GM12878 (cell line): ENCODE measurements around the gene WRAP73.

Experiments
- CTCF ChIP-seq, 3 experiments: IDR thresholded peaks in 2 of 3; conservative IDR thresholded peaks in 1 of 3; 2 replicates each; pipeline ENCODE4 v1.5.1; 2011; ENCODE audit warnings: low read depth in 3 of 3, low read length in 3 of 3, mild to moderate bottlenecking in 3 of 3, control low read depth in 2 of 3, moderate library complexity in 2 of 3, inconsistent platforms in 1 of 3, mixed read lengths in 1 of 3; ENCODE audit not compliant: control insufficient read depth in 2 of 3, insufficient read depth in 1 of 3; ENCODE audit errors: extremely low read depth in 1 of 3
- ELK1 ChIP-seq: IDR thresholded peaks from 2 replicates; pipeline ENCODE4 v1.6.1; 2012; ENCODE audit warnings: low read depth, low read length, improper control_type of control experiment
- JUNB ChIP-seq: IDR thresholded peaks from 2 replicates; pipeline ENCODE4 v1.6.1; 2016; ENCODE audit warnings: antibody characterized with exemption, mild to moderate bottlenecking
- POLR2AphosphoS5 ChIP-seq: IDR thresholded peaks from 2 replicates; pipeline ENCODE4 v1.6.1; 2011; ENCODE audit warnings: mild to moderate bottlenecking, low read length, inconsistent platforms
- RFX5 ChIP-seq: IDR thresholded peaks from 2 replicates; pipeline ENCODE4 v1.6.1; 2011; ENCODE audit warnings: low read depth, low read length, improper control_type of control experiment
- SMC3 ChIP-seq: IDR thresholded peaks from 2 replicates; pipeline ENCODE4 v1.6.1; 2011; ENCODE audit warnings: low read length, improper control_type of control experiment, borderline replicate concordance

- TF ChIP-seq JUNB (no peak), POLR2AphosphoS5 (no peak), ELK1 (no peak), CTCF (IDR thresholded peaks at IDR 0.05 in 2 of 3, conservative IDR thresholded peaks at IDR 0.05 in 1 of 3; ENCODE audit: control insufficient read depth in 2 of 3, extremely low read depth in 1 of 3, insufficient read depth in 1 of 3, low read depth in 3 of 3, low read length in 3 of 3) (no peak), SMC3 (no peak), RFX5 (no peak)
Measured at GRCh38 chr1:3603156-3603555, 46.7 kb downstream of the WRAP73 start.
